HK-2 (cell line): ENCODE data around the gene NME5.
A peak's percentile ranks its signal among the peaks of the same experiment; 100 is the strongest.
"Not testable (repeated sequence)": the region's sequence is repeated elsewhere in the genome, so short reads cannot be mapped to it uniquely, and the experiment has no call there.

Source experiments
- DNase-seq: peaks from one replicate; pipeline ENCODE4 v3.0.0-alpha.2; 2018; ENCODE audit not compliant: unreplicated experiment

Gene NME5

GRCh38 chr5:138138949-138139780, at the start of gene NME5:
NME5 (minus strand) TSS chr5:138139428; CDS start chr5:138138780, 648 bp downstream.
- DNase-seq, result peak; percentile 14

GRCh38 chr5:138188626-138189025, 49.4 kb upstream of the NME5 start:
- no peak for DNase-seq

GRCh38 chr5:138186002-138186447, 46.8 kb upstream of the NME5 start:
- no peak for DNase-seq

GRCh38 chr5:138182808-138183207, 43.6 kb upstream of the NME5 start:
- DNase-seq, result no peak

GRCh38 chr5:138180841-138181240, 41.6 kb upstream of the NME5 start:
- no peak for DNase-seq

- DNase-seq, result peak; percentile 3
Measured at GRCh38 chr5:138180183-138180782, 41.1 kb upstream of the NME5 start.

GRCh38 chr5:138179277-138179857, 40.1 kb upstream of the NME5 start:
- DNase-seq, result peak; percentile 7

GRCh38 chr5:138178516-138179276, 39.5 kb upstream of the NME5 start, which contains the start of the genes BRD8 and KIF20A:
BRD8 (minus strand) TSS chr5:138178630; CDS start chr5:138178614, 16 bp downstream.
KIF20A (plus strand) TSS chr5:138179112; CDS start chr5:138179681, 569 bp downstream.
- DNase-seq, result peak; percentile 90

- peak; percentile 4 for DNase-seq
Measured at GRCh38 chr5:138177941-138178515, 38.8 kb upstream of the NME5 start.

GRCh38 chr5:138170299-138170698, 31.1 kb upstream of the NME5 start:
- DNase-seq, result no peak

- DNase-seq, result no peak
Measured at GRCh38 chr5:138169124-138169523, 29.9 kb upstream of the NME5 start.

GRCh38 chr5:138163721-138164120, 24.5 kb upstream of the NME5 start:
- DNase-seq, result no peak

- DNase-seq, result no peak
Measured at GRCh38 chr5:138160706-138161105, 21.5 kb upstream of the NME5 start.

GRCh38 chr5:138159666-138160065, 20.4 kb upstream of the NME5 start:
- no peak for DNase-seq

- no peak for DNase-seq
Measured at GRCh38 chr5:138157626-138158025, 18.4 kb upstream of the NME5 start.

GRCh38 chr5:138155977-138156376, 16.7 kb upstream of the NME5 start:
- DNase-seq, result not testable (repeated sequence)

- DNase-seq, result peak; percentile 2
Measured at GRCh38 chr5:138149530-138149929, 10.3 kb upstream of the NME5 start.

GRCh38 chr5:138148811-138149210, 9.6 kb upstream of the NME5 start:
- peak; percentile 30 for DNase-seq

- DNase-seq, result not testable (repeated sequence)
Measured at GRCh38 chr5:138143578-138143977, 4.3 kb upstream of the NME5 start.

GRCh38 chr5:138141734-138142133, 2.5 kb upstream of the NME5 start:
- DNase-seq, result no peak

- DNase-seq, result no peak
Measured at GRCh38 chr5:138140268-138140667, 1.0 kb upstream of the NME5 start.

- no peak for DNase-seq
Measured at GRCh38 chr5:138139781-138140090, 508 bp upstream of the NME5 start.
